Measurements from ENCODE around the gene FBXO28. TPM values are rescaled to one million over a fixed set of nuclear protein-coding genes. Genes with fewer than 3 reads are reported as not detected.

FBXO28 gene
- polyA plus RNA-seq, 1 donor from 2014 or later: 20.3 TPM

DNA sequence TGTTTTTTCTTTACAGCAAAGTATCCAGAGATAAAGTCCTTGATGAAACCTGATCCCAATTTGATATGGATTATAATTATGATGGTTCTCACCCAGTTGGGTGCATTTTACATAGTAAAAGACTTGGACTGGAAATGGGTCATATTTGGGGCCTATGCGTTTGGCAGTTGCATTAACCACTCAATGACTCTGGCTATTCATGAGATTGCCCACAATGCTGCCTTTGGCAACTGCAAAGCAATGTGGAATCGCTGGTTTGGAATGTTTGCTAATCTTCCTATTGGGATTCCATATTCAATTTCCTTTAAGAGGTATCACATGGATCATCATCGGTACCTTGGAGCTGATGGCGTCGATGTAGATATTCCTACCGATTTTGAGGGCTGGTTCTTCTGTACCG is 75.7 kb downstream of the FBXO28 start:
- H4K20me1 ChIP-seq (ENCODE audit: insufficient read depth): no peaks in the 10 kb centered on the region
- no peak overlapping the region for H3K4me3 ChIP-seq (ENCODE audit: low read length)
- no peaks in the 10 kb centered on the region for H3K9me3 ChIP-seq (ENCODE audit: low read length)
- H3K27me3 ChIP-seq (ENCODE audit: insufficient read depth, low read depth, low read length): no peaks in the 10 kb centered on the region
- no peak overlapping the region for H2AFZ ChIP-seq (ENCODE audit: low read depth, low read length)
- no peaks in the 10 kb centered on the region for H3K9me2 ChIP-seq (ENCODE audit: insufficient read depth, low read length)
- TF ChIP-seq TAF1 (IDR thresholded peaks at IDR 0.05; ENCODE audit: low read depth): no peak
- TF ChIP-seq MXI1 (conservative IDR thresholded peaks at IDR 0.05; ENCODE audit: poor library complexity, severe bottlenecking): no peak
- no peak for TF ChIP-seq EZH2 (IDR thresholded peaks at IDR 0.05; ENCODE audit: borderline replicate concordance, insufficient read depth, low read length, poor library complexity, severe bottlenecking)
- TF ChIP-seq, protein P1, sequence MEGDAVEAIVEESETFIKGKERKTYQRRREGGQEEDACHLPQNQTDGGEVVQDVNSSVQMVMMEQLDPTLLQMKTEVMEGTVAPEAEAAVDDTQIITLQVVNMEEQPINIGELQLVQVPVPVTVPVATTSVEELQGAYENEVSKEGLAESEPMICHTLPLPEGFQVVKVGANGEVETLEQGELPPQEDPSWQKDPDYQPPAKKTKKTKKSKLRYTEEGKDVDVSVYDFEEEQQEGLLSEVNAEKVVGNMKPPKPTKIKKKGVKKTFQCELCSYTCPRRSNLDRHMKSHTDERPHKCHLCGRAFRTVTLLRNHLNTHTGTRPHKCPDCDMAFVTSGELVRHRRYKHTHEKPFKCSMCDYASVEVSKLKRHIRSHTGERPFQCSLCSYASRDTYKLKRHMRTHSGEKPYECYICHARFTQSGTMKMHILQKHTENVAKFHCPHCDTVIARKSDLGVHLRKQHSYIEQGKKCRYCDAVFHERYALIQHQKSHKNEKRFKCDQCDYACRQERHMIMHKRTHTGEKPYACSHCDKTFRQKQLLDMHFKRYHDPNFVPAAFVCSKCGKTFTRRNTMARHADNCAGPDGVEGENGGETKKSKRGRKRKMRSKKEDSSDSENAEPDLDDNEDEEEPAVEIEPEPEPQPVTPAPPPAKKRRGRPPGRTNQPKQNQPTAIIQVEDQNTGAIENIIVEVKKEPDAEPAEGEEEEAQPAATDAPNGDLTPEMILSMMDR (IDR thresholded peaks at IDR 0.05; ENCODE audit: poor library complexity, severe bottlenecking): no peak
- TF ChIP-seq, protein P2, sequence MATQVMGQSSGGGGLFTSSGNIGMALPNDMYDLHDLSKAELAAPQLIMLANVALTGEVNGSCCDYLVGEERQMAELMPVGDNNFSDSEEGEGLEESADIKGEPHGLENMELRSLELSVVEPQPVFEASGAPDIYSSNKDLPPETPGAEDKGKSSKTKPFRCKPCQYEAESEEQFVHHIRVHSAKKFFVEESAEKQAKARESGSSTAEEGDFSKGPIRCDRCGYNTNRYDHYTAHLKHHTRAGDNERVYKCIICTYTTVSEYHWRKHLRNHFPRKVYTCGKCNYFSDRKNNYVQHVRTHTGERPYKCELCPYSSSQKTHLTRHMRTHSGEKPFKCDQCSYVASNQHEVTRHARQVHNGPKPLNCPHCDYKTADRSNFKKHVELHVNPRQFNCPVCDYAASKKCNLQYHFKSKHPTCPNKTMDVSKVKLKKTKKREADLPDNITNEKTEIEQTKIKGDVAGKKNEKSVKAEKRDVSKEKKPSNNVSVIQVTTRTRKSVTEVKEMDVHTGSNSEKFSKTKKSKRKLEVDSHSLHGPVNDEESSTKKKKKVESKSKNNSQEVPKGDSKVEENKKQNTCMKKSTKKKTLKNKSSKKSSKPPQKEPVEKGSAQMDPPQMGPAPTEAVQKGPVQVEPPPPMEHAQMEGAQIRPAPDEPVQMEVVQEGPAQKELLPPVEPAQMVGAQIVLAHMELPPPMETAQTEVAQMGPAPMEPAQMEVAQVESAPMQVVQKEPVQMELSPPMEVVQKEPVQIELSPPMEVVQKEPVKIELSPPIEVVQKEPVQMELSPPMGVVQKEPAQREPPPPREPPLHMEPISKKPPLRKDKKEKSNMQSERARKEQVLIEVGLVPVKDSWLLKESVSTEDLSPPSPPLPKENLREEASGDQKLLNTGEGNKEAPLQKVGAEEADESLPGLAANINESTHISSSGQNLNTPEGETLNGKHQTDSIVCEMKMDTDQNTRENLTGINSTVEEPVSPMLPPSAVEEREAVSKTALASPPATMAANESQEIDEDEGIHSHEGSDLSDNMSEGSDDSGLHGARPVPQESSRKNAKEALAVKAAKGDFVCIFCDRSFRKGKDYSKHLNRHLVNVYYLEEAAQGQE (IDR thresholded peaks at IDR 0.05; ENCODE audit: borderline replicate concordance): no peak
- no peak for TF ChIP-seq SMC3 (conservative IDR thresholded peaks at IDR 0.05; ENCODE audit: poor library complexity)
- TF ChIP-seq EP300 (conservative IDR thresholded peaks at IDR 0.05; ENCODE audit: poor library complexity, severe bottlenecking): no peak
- TF ChIP-seq POLR2AphosphoS5 (IDR thresholded peaks at IDR 0.05): no peak
- no peak for TF ChIP-seq RAD21 (conservative IDR thresholded peaks at IDR 0.05)
- H3K36me3 ChIP-seq (ENCODE audit: insufficient read depth, low read length): peaks cover 5% of the 10 kb centered on the region
- H3K9ac ChIP-seq (ENCODE audit: low read length): no peak overlapping the region
- no peak overlapping the region for H3K4me2 ChIP-seq (ENCODE audit: low read length)
- peaks cover 43% of the 10 kb centered on the region for H3K79me2 ChIP-seq (replicated peaks; ENCODE audit: insufficient read depth, low read length)
- no peak overlapping the region for H3K27ac ChIP-seq (ENCODE audit: low read length)
- H3F3A ChIP-seq (ENCODE audit: insufficient read depth, low read length, poor library complexity, severe bottlenecking): no peaks in the 10 kb centered on the region

DNA sequence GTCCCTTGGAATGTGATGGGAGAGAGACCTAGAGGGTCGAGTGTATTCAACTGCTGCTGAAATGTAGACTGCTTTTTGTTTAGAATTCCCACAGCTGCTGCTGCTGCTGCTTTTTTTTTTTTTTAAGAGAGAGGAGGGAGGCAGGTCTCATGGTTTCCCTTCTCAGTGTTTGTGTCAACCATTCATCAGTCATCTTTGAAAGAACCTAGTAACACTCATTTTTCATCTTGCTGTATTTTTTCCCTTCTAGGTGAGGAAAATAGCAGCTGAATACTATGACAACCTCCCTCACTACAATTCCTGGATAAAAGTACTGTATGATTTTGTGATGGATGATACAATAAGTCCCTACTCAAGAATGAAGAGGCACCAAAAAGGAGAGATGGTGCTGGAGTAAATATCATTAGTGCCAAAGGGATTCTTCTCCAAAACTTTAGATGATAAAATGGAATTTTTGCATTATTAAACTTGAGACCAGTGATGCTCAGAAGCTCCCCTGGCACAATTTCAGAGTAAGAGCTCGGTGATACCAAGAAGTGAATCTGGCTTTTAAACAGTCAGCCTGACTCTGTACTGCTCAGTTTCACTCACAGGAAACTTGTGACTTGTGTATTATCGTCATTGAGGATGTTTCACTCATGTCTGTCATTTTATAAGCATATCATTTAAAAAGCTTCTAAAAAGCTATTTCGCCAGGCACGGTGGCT is 78.3 kb downstream of the FBXO28 start:
- Histone ChIP-seq H3F3A (ENCODE audit: insufficient read depth, low read length, poor library complexity, severe bottlenecking) (no peaks in the 10 kb centered on the region), H3K9ac (ENCODE audit: low read length) (no peak overlapping the region), H4K20me1 (ENCODE audit: insufficient read depth) (no peaks in the 10 kb centered on the region), H3K4me2 (ENCODE audit: low read length) (no peak overlapping the region), H3K9me3 (ENCODE audit: low read length) (no peaks in the 10 kb centered on the region), H2AFZ (ENCODE audit: low read depth, low read length) (no peak overlapping the region), H3K27ac (ENCODE audit: low read length) (no peak overlapping the region), H3K79me2 (replicated peaks; ENCODE audit: insufficient read depth, low read length) (peaks cover 16% of the 10 kb centered on the region), H3K36me3 (ENCODE audit: insufficient read depth, low read length) (peaks cover 5% of the 10 kb centered on the region), H3K4me3 (ENCODE audit: low read length) (no peak overlapping the region), H3K9me2 (ENCODE audit: insufficient read depth, low read length) (no peaks in the 10 kb centered on the region), H3K27me3 (ENCODE audit: insufficient read depth, low read depth, low read length) (no peaks in the 10 kb centered on the region)
- no peak for TF ChIP-seq RAD21 (conservative IDR thresholded peaks at IDR 0.05)
- TF ChIP-seq EP300 (conservative IDR thresholded peaks at IDR 0.05; ENCODE audit: poor library complexity, severe bottlenecking): no peak
- no peak for TF ChIP-seq POLR2AphosphoS5 (IDR thresholded peaks at IDR 0.05)
- no peak for TF ChIP-seq SMC3 (conservative IDR thresholded peaks at IDR 0.05; ENCODE audit: poor library complexity)
